MM.1S (cell line): ENCODE measurements around the gene KRT5.
"Not testable (repeated sequence)": the region's sequence is repeated elsewhere in the genome, so short reads cannot be mapped to it uniquely, and the experiment has no call there.

ENCODE experiments used
- EZH2 ChIP-seq: fragments of 300-600 bp; sonication (generic); optimal IDR thresholded peaks from 2 replicates; pipeline ENCODE3; 2017; ENCODE audit warnings: low read depth, mild to moderate bottlenecking, antibody characterized with exemption, low read length, mixed read lengths
- EZH2phosphoT487 ChIP-seq: fragments of 300-600 bp; sonication (generic); IDR thresholded peaks from 2 replicates; pipeline ENCODE4 v1.6.1; 2018; ENCODE audit warnings: antibody characterized with exemption, low read length
- TF ChIP-seq, protein P1 (sequence below): fragments of 300-600 bp; sonication (generic); IDR thresholded peaks from 2 replicates; pipeline ENCODE4 v1.5.1; 2016; ENCODE audit warnings: antibody characterized with exemption, low read length, mixed read lengths

- TF ChIP-seq, protein P1, sequence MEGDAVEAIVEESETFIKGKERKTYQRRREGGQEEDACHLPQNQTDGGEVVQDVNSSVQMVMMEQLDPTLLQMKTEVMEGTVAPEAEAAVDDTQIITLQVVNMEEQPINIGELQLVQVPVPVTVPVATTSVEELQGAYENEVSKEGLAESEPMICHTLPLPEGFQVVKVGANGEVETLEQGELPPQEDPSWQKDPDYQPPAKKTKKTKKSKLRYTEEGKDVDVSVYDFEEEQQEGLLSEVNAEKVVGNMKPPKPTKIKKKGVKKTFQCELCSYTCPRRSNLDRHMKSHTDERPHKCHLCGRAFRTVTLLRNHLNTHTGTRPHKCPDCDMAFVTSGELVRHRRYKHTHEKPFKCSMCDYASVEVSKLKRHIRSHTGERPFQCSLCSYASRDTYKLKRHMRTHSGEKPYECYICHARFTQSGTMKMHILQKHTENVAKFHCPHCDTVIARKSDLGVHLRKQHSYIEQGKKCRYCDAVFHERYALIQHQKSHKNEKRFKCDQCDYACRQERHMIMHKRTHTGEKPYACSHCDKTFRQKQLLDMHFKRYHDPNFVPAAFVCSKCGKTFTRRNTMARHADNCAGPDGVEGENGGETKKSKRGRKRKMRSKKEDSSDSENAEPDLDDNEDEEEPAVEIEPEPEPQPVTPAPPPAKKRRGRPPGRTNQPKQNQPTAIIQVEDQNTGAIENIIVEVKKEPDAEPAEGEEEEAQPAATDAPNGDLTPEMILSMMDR: not testable (repeated sequence)
- TF ChIP-seq EZH2, EZH2phosphoT487: not testable (repeated sequence)
These were observed 28.7 kb downstream of the KRT5 start for GRCh38 chr12:52491495-52491894.
